Upper lobe of left lung (tissue), 6 donors: Measurements from ENCODE around the gene GNB5. TPM values are rescaled to one million over a fixed set of nuclear protein-coding genes. Genes with fewer than 3 reads are reported as not detected.

Source experiments
- ATAC-seq, 2 donors: fragments of 200-7000 bp; cut with Tn5 transposase; one replicate each; pipeline ENCODE4 v1.9.1; 2022; ENCODE audit warnings: mild to moderate bottlenecking in 2 of 2, moderate library complexity in 2 of 2; ENCODE audit not compliant: low FRiP score in 2 of 2
- DNase-seq, 2 donors: peaks; one replicate each; pipeline ENCODE4 v3.0.0-alpha.2; 2019 to 2020
- H3K27ac ChIP-seq, 4 donors: fragments of 200-600 bp; sonication (generic); one replicate each; pipeline ENCODE4 v1.5.1; 2016 to 2019
- H3K27me3 ChIP-seq, 4 donors: fragments of 200-600 bp; sonication (generic); one replicate each; pipeline ENCODE4 v1.5.1; 2017 to 2019
- H3K36me3 ChIP-seq, 4 donors: fragments of 200-600 bp; sonication (generic); one replicate each; pipeline ENCODE4 v1.5.1; 2016 to 2019
- H3K4me1 ChIP-seq, 4 donors: fragments of 200-600 bp; sonication (generic); one replicate each; pipeline ENCODE4 v1.5.1; 2018 to 2019
- H3K4me3 ChIP-seq, 4 donors: fragments of 200-600 bp; sonication (generic); one replicate each; pipeline ENCODE4 v1.5.1; 2017 to 2019; ENCODE audit warnings: mild to moderate bottlenecking in 2 of 4, moderate library complexity in 1 of 4
- H3K9me3 ChIP-seq, 4 donors: fragments of 200-600 bp; sonication (generic); one replicate each; pipeline ENCODE4 v1.5.1; 2018 to 2019
- EP300 ChIP-seq, 4 donors: sonication (generic); formaldehyde crosslinking; IDR thresholded peaks; one replicate each; pipeline ENCODE4 v1.5.1; 2017; ENCODE audit warnings: antibody characterized with exemption in 4 of 4, control low read depth in 2 of 4
- POLR2A ChIP-seq, 4 donors: fragments of 450-650 bp; IDR thresholded peaks; one replicate each; pipeline ENCODE4 v1.5.1; 2016 to 2017; ENCODE audit warnings: antibody characterized with exemption in 4 of 4, mild to moderate bottlenecking in 2 of 4
- POLR2AphosphoS5 ChIP-seq, 2 donors: sonication (generic); formaldehyde crosslinking; IDR thresholded peaks; one replicate each; pipeline ENCODE4 v1.5.1; 2017; ENCODE audit warnings: antibody characterized with exemption in 2 of 2
- WGBS, 2 donors: methylation state at CpG; one replicate each; pipeline ENCODE4 v1.1.5; 2017 to 2018; 5-methylcytosine and 5-hydroxymethylcytosine counted together
- total RNA-seq, 6 donors: library from RNA; depleted of rRNA in 4 of 6; stranded (reverse); fragments of >200 nt in 4 of 6; gene quantifications; one replicate each; pipeline versions ENCODE4 v1.1.0 to v1.2.1, GENCODE V29; 2016 to 2021
- TF ChIP-seq, protein P1 (sequence below), 6 experiments: fragments of 450-650 bp in 4 of 6; fragments of 200-600 bp in 2 of 6; sonication (generic) in 2 of 6; IDR thresholded peaks; one replicate each; pipeline ENCODE4 v1.5.1; 2016 to 2019; ENCODE audit warnings: antibody characterized with exemption in 6 of 6
- donor health status: DM: no; HTN: no; CAD: no; lungs with moderate emphysema.
- donor health status: DM: no; HTN: yes; CAD: no; lungs with severe emphysema.

Gene GNB5
- total RNA-seq, 6 donors from 2014 or later, result 14.7 to 56.8 (median 31.0) TPM

DNA sequence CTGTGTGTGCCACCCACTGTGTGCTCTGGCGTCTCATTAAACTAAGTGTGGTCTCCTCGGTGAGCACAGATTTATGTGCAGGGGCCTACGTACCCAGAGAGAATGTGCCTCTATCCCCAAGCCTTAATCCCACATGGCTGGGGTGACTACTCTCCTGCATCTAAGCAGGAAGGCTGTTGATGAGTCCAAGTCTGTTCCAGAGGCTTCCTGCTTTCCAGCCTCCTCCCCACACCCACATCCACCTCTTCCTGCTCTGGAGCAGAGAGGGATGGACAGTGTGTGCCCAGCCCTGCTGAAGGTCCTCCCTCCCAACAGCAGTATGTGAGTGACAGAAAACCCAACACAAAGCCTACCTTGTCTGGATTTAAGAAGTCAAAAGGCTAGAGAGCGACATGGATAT lies 39.8 kb downstream of the GNB5 start:
- no peak for TF ChIP-seq EP300 (IDR thresholded peaks at IDR 0.05)
- TF ChIP-seq POLR2A (IDR thresholded peaks at IDR 0.05), result no peak
- TF ChIP-seq POLR2AphosphoS5 (IDR thresholded peaks at IDR 0.05), result no peak
- TF ChIP-seq, protein P1, sequence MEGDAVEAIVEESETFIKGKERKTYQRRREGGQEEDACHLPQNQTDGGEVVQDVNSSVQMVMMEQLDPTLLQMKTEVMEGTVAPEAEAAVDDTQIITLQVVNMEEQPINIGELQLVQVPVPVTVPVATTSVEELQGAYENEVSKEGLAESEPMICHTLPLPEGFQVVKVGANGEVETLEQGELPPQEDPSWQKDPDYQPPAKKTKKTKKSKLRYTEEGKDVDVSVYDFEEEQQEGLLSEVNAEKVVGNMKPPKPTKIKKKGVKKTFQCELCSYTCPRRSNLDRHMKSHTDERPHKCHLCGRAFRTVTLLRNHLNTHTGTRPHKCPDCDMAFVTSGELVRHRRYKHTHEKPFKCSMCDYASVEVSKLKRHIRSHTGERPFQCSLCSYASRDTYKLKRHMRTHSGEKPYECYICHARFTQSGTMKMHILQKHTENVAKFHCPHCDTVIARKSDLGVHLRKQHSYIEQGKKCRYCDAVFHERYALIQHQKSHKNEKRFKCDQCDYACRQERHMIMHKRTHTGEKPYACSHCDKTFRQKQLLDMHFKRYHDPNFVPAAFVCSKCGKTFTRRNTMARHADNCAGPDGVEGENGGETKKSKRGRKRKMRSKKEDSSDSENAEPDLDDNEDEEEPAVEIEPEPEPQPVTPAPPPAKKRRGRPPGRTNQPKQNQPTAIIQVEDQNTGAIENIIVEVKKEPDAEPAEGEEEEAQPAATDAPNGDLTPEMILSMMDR (IDR thresholded peaks at IDR 0.05), result no peak
- WGBS, 2 donors, result 92 to 95% methylated on average over 1 to 4 of the region's 4 CpGs
- no peak for ATAC-seq
- no peak for DNase-seq
- no peaks in the 10 kb centered on the region for H3K27me3 ChIP-seq
- H3K9me3 ChIP-seq, result no peaks in the 10 kb centered on the region
- no peak overlapping the region for H3K27ac ChIP-seq
- no peak overlapping the region for H3K4me3 ChIP-seq
- no peaks in the 10 kb centered on the region for H3K4me1 ChIP-seq
- H3K36me3 ChIP-seq, result peaks cover 0 to 24% (median 6%) of the 10 kb centered on the region in 4 donors

DNA sequence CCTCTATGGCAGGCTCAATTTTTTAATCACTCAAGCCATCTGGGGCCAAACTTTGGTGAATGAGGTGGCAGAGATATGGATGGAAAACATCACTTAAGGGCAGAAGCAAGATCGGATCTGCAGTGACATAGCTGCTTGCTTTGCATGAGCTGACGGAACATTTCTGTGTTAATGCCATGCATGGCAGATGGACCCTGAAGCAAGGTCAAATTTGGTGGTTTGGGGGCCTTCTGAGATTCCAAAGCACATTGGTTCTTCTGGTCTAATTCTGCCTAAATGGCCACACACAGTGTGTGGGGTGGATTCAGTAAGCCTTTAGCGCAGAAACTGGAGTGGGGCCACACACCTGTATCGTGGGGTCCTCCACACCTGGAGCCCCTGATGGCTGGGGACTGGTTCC lies 40.3 kb downstream of the GNB5 start:
- 91% methylated on average over 4 of the region's 4 CpGs; no CpG with 5 or more reads in 1 of the 2 donors for WGBS, 2 donors
- ATAC-seq, result no peak

GRCh38 chr15:52150043-52150825 lies 41.0 kb downstream of the GNB5 start:
- Histone ChIP-seq H3K27me3 (no peaks in the 10 kb centered on the region), H3K9me3 (no peaks in the 10 kb centered on the region), H3K4me3 (no peak overlapping the region), H3K27ac (no peak overlapping the region), H3K4me1 (no peaks in the 10 kb centered on the region), H3K36me3 (peaks cover 0 to 24% (median 6%) of the 10 kb centered on the region in 4 donors)
- no peak for ATAC-seq
- no peak for TF ChIP-seq POLR2AphosphoS5 (IDR thresholded peaks at IDR 0.05)
- TF ChIP-seq, protein P1 (IDR thresholded peaks at IDR 0.05), result no peak
- WGBS, 2 donors, result 82 to 90% methylated on average over 8 to 9 of the region's 9 CpGs
- DNase-seq, result no peak

More for the DNA sequence above, 40.3 kb downstream of the GNB5 start:
- TF ChIP-seq EP300 (IDR thresholded peaks at IDR 0.05) (no peak), POLR2AphosphoS5 (IDR thresholded peaks at IDR 0.05) (no peak), POLR2A (IDR thresholded peaks at IDR 0.05) (no peak)
- TF ChIP-seq, protein P1 (IDR thresholded peaks at IDR 0.05), result no peak
- Histone ChIP-seq H3K4me3 (no peak overlapping the region), H3K9me3 (no peaks in the 10 kb centered on the region), H3K4me1 (no peaks in the 10 kb centered on the region), H3K36me3 (peaks cover 0 to 24% (median 6%) of the 10 kb centered on the region in 4 donors), H3K27me3 (no peaks in the 10 kb centered on the region), H3K27ac (no peak overlapping the region)
- no peak for DNase-seq

DNA sequence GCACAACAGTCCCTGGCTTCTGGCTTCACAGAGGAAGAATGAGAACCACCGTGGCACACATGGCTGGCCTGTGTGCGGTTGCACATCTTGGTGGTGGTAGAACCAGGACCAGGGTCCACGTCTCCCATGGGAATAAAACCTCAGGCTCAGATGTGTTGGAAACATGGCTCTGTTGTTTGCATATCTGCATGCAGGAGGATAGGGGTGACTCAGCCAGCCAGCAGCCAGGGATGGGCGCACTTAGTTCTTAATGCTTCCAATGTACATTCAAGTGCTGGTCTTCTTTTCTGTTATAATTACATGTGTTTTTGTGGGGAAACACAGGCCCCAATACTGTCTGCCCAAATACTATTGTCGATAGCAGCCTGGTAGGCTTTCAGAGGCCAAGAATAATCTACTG lies 42.8 kb downstream of the GNB5 start:
- 91% methylated on average over 3 to 5 of the region's 5 CpGs for WGBS, 2 donors
- ATAC-seq, result no peak
- TF ChIP-seq, protein P1 (IDR thresholded peaks at IDR 0.05), result no peak
- no peak for TF ChIP-seq POLR2A (IDR thresholded peaks at IDR 0.05)
- no peak for TF ChIP-seq EP300 (IDR thresholded peaks at IDR 0.05)
- TF ChIP-seq POLR2AphosphoS5 (IDR thresholded peaks at IDR 0.05), result no peak

GRCh38 chr15:52146776-52147175 lies 44.4 kb downstream of the GNB5 start:
- TF ChIP-seq, protein P1 (IDR thresholded peaks at IDR 0.05), result no peak
- no peak for TF ChIP-seq EP300 (IDR thresholded peaks at IDR 0.05)
- no peak for TF ChIP-seq POLR2AphosphoS5 (IDR thresholded peaks at IDR 0.05)
- no peak for TF ChIP-seq POLR2A (IDR thresholded peaks at IDR 0.05)
- DNase-seq, result no peak
- Histone ChIP-seq H3K4me3 (no peak overlapping the region), H3K4me1 (no peaks in the 10 kb centered on the region), H3K27me3 (no peaks in the 10 kb centered on the region), H3K9me3 (no peaks in the 10 kb centered on the region), H3K27ac (no peak overlapping the region), H3K36me3 (peaks cover 0 to 24% (median 3%) of the 10 kb centered on the region in 4 donors)
- WGBS, 2 donors, result 83 to 92% methylated on average over 3 of the region's 3 CpGs
- no peak for ATAC-seq

More for the DNA sequence above, 42.8 kb downstream of the GNB5 start:
- no peaks in the 10 kb centered on the region for H3K27me3 ChIP-seq
- H3K4me1 ChIP-seq, result no peaks in the 10 kb centered on the region
- no peak overlapping the region for H3K27ac ChIP-seq
- no peak overlapping the region for H3K4me3 ChIP-seq
- no peak for DNase-seq
- no peaks in the 10 kb centered on the region for H3K9me3 ChIP-seq
- peaks cover 0 to 24% (median 6%) of the 10 kb centered on the region in 4 donors for H3K36me3 ChIP-seq
